HepG2 (cell line): ENCODE measurements around the gene WDR93.

Experiments
- ELF4 ChIP-seq: sonication (generic); formaldehyde crosslinking; IDR thresholded peaks from 2 replicates; pipeline ENCODE4 v1.5.0; 2020; ENCODE audit warnings: missing genetic modification reagents, mild to moderate bottlenecking, moderate library complexity, borderline replicate concordance
- HDAC2 ChIP-seq: sonication (generic); formaldehyde crosslinking; IDR thresholded peaks from 2 replicates; pipeline ENCODE4 v1.4.0; 2020; ENCODE audit warnings: missing genetic modification reagents
- KAT8 ChIP-seq: IDR thresholded peaks from 2 replicates; pipeline ENCODE4 v1.6.1; 2016; ENCODE audit warnings: missing genetic modification reagents, missing compliant biosample characterization
- PCBP1 ChIP-seq: fragments of 200-400 bp; formaldehyde crosslinking; IDR thresholded peaks from 2 replicates; pipeline ENCODE4 v1.6.1; 2017; ENCODE audit warnings: mild to moderate bottlenecking, low read depth, low read length, borderline replicate concordance
- POLR2A ChIP-seq, 2 experiments: IDR thresholded peaks; 2 replicates each; pipeline ENCODE4 v1.6.1; 2011; ENCODE audit warnings: low read depth in 2 of 2, low read length in 2 of 2, mild to moderate bottlenecking in 1 of 2, moderate library complexity in 1 of 2; ENCODE audit not compliant: insufficient read depth in 1 of 2
- POLR2AphosphoS5 ChIP-seq: IDR thresholded peaks from 2 replicates; pipeline ENCODE4 v1.6.1; 2012; ENCODE audit warnings: low read depth, low read length
- SIN3A ChIP-seq: IDR thresholded peaks from 2 replicates; pipeline ENCODE4 v1.6.1; 2011; ENCODE audit warnings: low read depth, mild to moderate bottlenecking, control low read depth, low read length, borderline replicate concordance
- TAF1 ChIP-seq: sonication (generic); formaldehyde crosslinking; IDR thresholded peaks from 2 replicates; pipeline ENCODE4 v1.4.0; 2020; ENCODE audit warnings: missing genetic modification reagents
- ZNF232 ChIP-seq: sonication (generic); formaldehyde crosslinking; IDR thresholded peaks from 2 replicates; pipeline ENCODE4 v1.4.0; 2020; ENCODE audit warnings: missing genetic modification reagents, borderline replicate concordance
- TF ChIP-seq, protein P1 (sequence below): sonication (generic); formaldehyde crosslinking; IDR thresholded peaks from 2 replicates; pipeline ENCODE4 v1.5.0; 2020; ENCODE audit warnings: mild to moderate bottlenecking, missing genetic modification reagents, moderate library complexity
- TF ChIP-seq, protein P2 (sequence below): sonication (generic); formaldehyde crosslinking; IDR thresholded peaks from 2 replicates; pipeline ENCODE4 v1.4.0; 2020; ENCODE audit warnings: mild to moderate bottlenecking, missing genetic modification reagents

DNA sequence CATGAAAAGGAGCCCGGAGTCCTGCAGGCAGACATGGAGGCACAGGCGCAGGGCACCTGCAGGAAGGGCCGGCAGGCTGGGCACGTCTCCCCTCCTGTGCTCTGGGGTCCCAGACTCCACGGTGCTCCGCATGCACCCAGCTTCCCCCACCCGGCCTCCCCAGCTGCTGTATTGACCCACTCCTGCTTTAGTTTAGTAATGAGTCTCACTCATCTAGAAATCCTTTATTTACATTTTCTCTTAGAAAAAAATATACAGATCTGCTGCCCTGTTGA is 94.0 kb downstream of the WDR93 start:
- TF ChIP-seq POLR2A (IDR thresholded peaks at IDR 0.05; ENCODE audit: insufficient read depth in 1 of 2, low read depth in 2 of 2, low read length in 2 of 2) (no peak), ELF4 (CRISPR knock-in tag) (no peak), POLR2AphosphoS5 (no peak), TAF1 (CRISPR knock-in tag) (no peak), PCBP1 (no peak), SIN3A (no peak), HDAC2 (no peak), ZNF232 (CRISPR knock-in tag) (no peak), KAT8 (CRISPR knock-in tag) (no peak)
- TF ChIP-seq, protein P1, sequence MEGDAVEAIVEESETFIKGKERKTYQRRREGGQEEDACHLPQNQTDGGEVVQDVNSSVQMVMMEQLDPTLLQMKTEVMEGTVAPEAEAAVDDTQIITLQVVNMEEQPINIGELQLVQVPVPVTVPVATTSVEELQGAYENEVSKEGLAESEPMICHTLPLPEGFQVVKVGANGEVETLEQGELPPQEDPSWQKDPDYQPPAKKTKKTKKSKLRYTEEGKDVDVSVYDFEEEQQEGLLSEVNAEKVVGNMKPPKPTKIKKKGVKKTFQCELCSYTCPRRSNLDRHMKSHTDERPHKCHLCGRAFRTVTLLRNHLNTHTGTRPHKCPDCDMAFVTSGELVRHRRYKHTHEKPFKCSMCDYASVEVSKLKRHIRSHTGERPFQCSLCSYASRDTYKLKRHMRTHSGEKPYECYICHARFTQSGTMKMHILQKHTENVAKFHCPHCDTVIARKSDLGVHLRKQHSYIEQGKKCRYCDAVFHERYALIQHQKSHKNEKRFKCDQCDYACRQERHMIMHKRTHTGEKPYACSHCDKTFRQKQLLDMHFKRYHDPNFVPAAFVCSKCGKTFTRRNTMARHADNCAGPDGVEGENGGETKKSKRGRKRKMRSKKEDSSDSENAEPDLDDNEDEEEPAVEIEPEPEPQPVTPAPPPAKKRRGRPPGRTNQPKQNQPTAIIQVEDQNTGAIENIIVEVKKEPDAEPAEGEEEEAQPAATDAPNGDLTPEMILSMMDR (CRISPR knock-in tag): no peak
- TF ChIP-seq, protein P2, sequence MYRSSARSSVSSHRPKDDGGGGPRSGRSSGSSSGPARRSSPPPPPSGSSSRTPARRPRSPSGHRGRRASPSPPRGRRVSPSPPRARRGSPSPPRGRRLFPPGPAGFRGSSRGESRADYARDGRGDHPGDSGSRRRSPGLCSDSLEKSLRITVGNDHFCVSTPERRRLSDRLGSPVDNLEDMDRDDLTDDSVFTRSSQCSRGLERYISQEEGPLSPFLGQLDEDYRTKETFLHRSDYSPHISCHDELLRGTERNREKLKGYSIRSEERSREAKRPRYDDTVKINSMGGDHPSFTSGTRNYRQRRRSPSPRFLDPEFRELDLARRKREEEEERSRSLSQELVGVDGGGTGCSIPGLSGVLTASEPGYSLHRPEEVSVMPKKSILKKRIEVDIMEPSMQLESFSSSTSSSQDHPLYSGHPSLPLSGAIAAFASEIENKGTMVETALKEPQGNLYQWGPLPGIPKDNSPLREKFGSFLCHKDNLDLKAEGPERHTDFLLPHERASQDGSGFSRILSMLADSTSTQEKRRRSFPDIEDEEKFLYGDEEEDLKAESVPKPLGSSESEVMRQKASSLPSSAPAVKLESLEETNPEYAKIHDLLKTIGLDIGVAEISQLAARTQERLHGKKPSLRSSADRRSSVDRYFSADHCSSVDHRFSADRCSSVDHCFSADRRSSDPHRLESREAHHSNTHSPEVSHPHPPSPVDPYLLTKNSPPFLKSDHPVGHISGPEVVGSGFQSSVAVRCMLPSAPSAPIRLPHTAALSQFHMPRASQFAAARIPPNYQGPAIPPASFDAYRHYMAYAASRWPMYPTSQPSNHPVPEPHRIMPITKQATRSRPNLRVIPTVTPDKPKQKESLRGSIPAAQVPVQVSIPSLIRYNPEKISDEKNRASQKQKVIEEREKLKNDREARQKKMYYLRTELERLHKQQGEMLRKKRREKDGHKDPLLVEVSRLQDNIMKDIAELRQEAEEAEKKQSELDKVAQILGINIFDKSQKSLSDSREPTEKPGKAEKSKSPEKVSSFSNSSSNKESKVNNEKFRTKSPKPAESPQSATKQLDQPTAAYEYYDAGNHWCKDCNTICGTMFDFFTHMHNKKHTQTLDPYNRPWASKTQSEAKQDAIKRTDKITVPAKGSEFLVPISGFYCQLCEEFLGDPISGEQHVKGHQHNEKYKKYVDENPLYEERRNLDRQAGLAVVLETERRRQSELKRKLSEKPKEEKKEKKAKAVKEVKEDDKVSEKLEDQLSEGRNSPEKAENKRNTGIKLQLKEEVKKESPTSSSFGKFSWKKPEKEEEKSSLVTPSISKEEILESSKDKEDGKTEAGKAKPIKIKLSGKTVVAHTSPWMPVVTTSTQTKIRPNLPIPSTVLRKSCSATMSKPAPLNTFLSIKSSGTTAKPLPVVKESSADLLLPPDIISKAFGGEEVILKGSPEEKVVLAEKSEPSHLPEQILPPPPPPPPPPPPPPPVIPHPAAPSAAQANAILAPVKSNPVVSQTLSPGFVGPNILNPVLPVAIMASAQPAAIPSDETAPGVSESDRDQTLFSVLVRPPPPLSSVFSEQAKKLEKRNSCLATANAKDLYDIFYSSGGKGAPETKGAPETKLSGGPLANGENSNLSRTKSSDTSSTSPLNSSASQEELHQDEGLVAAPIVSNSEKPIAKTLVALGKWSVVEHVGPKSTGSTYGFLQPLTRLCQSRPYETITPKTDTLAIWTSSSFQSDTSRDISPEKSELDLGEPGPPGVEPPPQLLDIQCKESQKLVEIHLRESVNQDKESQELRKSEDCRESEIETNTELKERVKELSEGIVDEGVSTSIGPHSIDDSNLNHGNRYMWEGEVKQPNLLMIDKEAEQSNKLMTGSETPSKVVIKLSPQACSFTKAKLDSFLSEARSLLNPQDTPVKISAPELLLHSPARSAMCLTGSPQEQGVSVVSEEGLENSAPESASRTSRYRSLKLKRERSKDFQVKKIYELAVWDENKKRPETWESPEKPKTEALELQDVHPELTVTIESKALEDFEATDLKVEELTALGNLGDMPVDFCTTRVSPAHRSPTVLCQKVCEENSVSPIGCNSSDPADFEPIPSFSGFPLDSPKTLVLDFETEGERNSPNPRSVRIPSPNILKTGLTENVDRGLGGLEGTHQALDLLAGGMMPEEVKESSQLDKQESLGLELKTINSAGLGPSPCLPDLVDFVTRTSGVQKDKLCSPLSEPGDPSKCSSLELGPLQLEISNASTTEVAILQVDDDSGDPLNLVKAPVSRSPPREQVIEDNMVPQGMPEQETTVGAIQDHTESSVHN (CRISPR knock-in tag): no peak
